ENCODE data around the gene ITGA2B. TPM values are rescaled to one million over a fixed set of nuclear protein-coding genes. Genes with fewer than 3 reads are reported as not detected.

ITGA2B gene
- total and polyA plus RNA-seq, 7 donors = 0.27 to 0.36 (median 0.34) TPM; not detected in 3

GRCh38 chr17:44387804-44388203 lies 1.6 kb downstream of the ITGA2B start:
- H3K4me1 ChIP-seq = peaks cover 0 to 19% (median 16%) of the 10 kb centered on the region in 4 donors
- intact Hi-C loops (cut with DNase I) = no loop called here
- WGBS, 2 donors = 87 to 99% methylated on average over 2 of the region's 2 CpGs
- no peak overlapping the region for H3K27ac ChIP-seq
- H3K4me3 ChIP-seq = no peak overlapping the region
- no peaks in the 10 kb centered on the region for H3K9me3 ChIP-seq
- no peak for TF ChIP-seq CTCF (IDR thresholded peaks at IDR 0.05)
- no peak for TF ChIP-seq POLR2A (IDR thresholded peaks at IDR 0.05)
- TF ChIP-seq POLR2AphosphoS5 (IDR thresholded peaks at IDR 0.05) = no peak
- H3K36me3 ChIP-seq = no peaks in the 10 kb centered on the region
- DNase-seq = no peak
- H3K27me3 ChIP-seq = peaks cover 0 to 21% (median 0%) of the 10 kb centered on the region in 3 donors

GRCh38 chr17:44386182-44386525 lies 3.3 kb downstream of the ITGA2B start:
- no peak overlapping the region for H3K27ac ChIP-seq

GRCh38 chr17:44385287-44386181 lies 3.9 kb downstream of the ITGA2B start:
- H3K4me3 ChIP-seq = peak overlapping the region; percentile 37 to 54 (median 50)
- intact Hi-C loops (cut with DNase I) = no loop called here
- peaks cover 0 to 21% (median 0%) of the 10 kb centered on the region in 3 donors for H3K27me3 ChIP-seq
- peak; percentile 93 for DNase-seq
- H3K36me3 ChIP-seq = no peaks in the 10 kb centered on the region
- H3K4me1 ChIP-seq = peaks cover 0 to 19% (median 16%) of the 10 kb centered on the region in 4 donors
- WGBS, 2 donors = 5 to 7% methylated on average over 68 of the region's 68 CpGs
- H3K9me3 ChIP-seq = no peaks in the 10 kb centered on the region
- TF ChIP-seq POLR2AphosphoS5 (IDR thresholded peaks at IDR 0.05) (peak in 2 of 4 donors; percentile 37 to 66), POLR2A (IDR thresholded peaks at IDR 0.05) (no peak)
- H3K27ac ChIP-seq = peak overlapping the region in 1 of 4 donors; percentile 32

More at GRCh38 chr17:44386182-44386525, 3.3 kb downstream of the ITGA2B start:
- TF ChIP-seq POLR2A (IDR thresholded peaks at IDR 0.05) (no peak), CTCF (IDR thresholded peaks at IDR 0.05) (no peak), POLR2AphosphoS5 (IDR thresholded peaks at IDR 0.05) (no peak), EP300 (IDR thresholded peaks at IDR 0.05) (no peak)
- peaks cover 0 to 21% (median 0%) of the 10 kb centered on the region in 3 donors for H3K27me3 ChIP-seq
- H3K36me3 ChIP-seq = no peaks in the 10 kb centered on the region
- WGBS, 2 donors = 33 to 45% methylated on average over 10 of the region's 10 CpGs
- H3K4me3 ChIP-seq = peak overlapping the region in 2 of 4 donors; percentile 53 to 54
- no peak for DNase-seq
- H3K9me3 ChIP-seq = no peaks in the 10 kb centered on the region
- peaks cover 0 to 19% (median 16%) of the 10 kb centered on the region in 4 donors for H3K4me1 ChIP-seq
- intact Hi-C loops (cut with DNase I) = no loop called here

- H3K27ac ChIP-seq = peak overlapping the region in 1 of 4 donors; percentile 32
- peak overlapping the region; percentile 37 to 54 (median 50) for H3K4me3 ChIP-seq
- H3K4me1 ChIP-seq = peaks cover 0 to 19% (median 16%) of the 10 kb centered on the region in 4 donors
- H3K36me3 ChIP-seq = no peaks in the 10 kb centered on the region
- intact Hi-C loops (cut with DNase I) = no loop called here
- WGBS, 2 donors = 4 to 7% methylated on average over 26 of the region's 26 CpGs
- no peak for DNase-seq
- TF ChIP-seq POLR2AphosphoS5 (IDR thresholded peaks at IDR 0.05) (no peak), CTCF (IDR thresholded peaks at IDR 0.05) (no peak), POLR2A (IDR thresholded peaks at IDR 0.05) (no peak), EP300 (IDR thresholded peaks at IDR 0.05) (no peak)
- no peaks in the 10 kb centered on the region for H3K9me3 ChIP-seq
- peaks cover 0 to 21% (median 0%) of the 10 kb centered on the region in 3 donors for H3K27me3 ChIP-seq
Observed at GRCh38 chr17:44384823-44385286, 4.6 kb downstream of the ITGA2B start.

- intact Hi-C loops (cut with DNase I) = no loop called here
- peaks cover 0 to 21% (median 0%) of the 10 kb centered on the region in 3 donors for H3K27me3 ChIP-seq
- 20 to 42% methylated on average over 29 of the region's 29 CpGs for WGBS, 2 donors
Observed at GRCh38 chr17:44384281-44384822, 5.1 kb downstream of the ITGA2B start.

More at GRCh38 chr17:44384281-44384822, 5.1 kb downstream of the ITGA2B start:
- Histone ChIP-seq H3K9me3 (no peaks in the 10 kb centered on the region), H3K27ac (no peak overlapping the region), H3K4me1 (peaks cover 0 to 19% (median 16%) of the 10 kb centered on the region in 4 donors), H3K36me3 (no peaks in the 10 kb centered on the region), H3K4me3 (peak overlapping the region in 3 of 4 donors; percentile 46 to 54 (median 53))
- TF ChIP-seq POLR2A (IDR thresholded peaks at IDR 0.05) (no peak), EP300 (IDR thresholded peaks at IDR 0.05) (no peak), CTCF (IDR thresholded peaks at IDR 0.05) (no peak), POLR2AphosphoS5 (IDR thresholded peaks at IDR 0.05) (no peak)
- DNase-seq = no peak
